Activated CD4-positive, alpha-beta T cell treated with anti-CD3 and anti-CD28 coated beads, Interleukin-2, amount 10 ng/mL, durations not matched to agents 7 days and 5 days (primary cell): ENCODE results near the gene NUDT5. TPM values are rescaled to one million over a fixed set of nuclear protein-coding genes. Genes with fewer than 3 reads are reported as not detected.
"Not testable (repeated sequence)": the region's sequence is repeated elsewhere in the genome, so short reads cannot be mapped to it uniquely, and the experiment has no call there.

Experiments
- CTCF ChIA-PET: fragments of 350-600 bp; sonication (Branson Sonifier 250); formaldehyde crosslinking; loops from one replicate; lab custom pipeline; 2021; ENCODE audit warnings: antibody characterized with exemption; lab: Charles Lee
- POLR2A ChIA-PET: fragments of 350-600 bp; sonication (Branson Sonifier 250); formaldehyde crosslinking; loops from one replicate; lab custom pipeline; 2021; ENCODE audit warnings: antibody characterized with exemption; lab: Charles Lee
- DNase-seq: peaks from one replicate; pipeline ENCODE4 v3.0.0-alpha.2; 2020
- H3K27ac Mint-ChIP-seq: one replicate; pipeline ENCODE4 v1.8.0; 2021; ENCODE audit warnings: mild to moderate bottlenecking, moderate library complexity, mixed read lengths
- H3K27me3 Mint-ChIP-seq: one replicate; pipeline ENCODE4 v1.8.0; 2021; ENCODE audit warnings: mixed read lengths
- H3K36me3 Mint-ChIP-seq: one replicate; pipeline ENCODE4 v1.8.0; 2021; ENCODE audit warnings: low read depth, mixed read lengths
- H3K4me1 Mint-ChIP-seq: one replicate; pipeline ENCODE4 v1.8.0; 2021; ENCODE audit warnings: mixed read lengths
- H3K4me3 Mint-ChIP-seq: one replicate; pipeline ENCODE4 v1.8.0; 2021; ENCODE audit warnings: mild to moderate bottlenecking, moderate library complexity, mixed read lengths
- H3K9me3 Mint-ChIP-seq: one replicate; pipeline ENCODE4 v1.8.0; 2021; ENCODE audit warnings: mixed read lengths
- total RNA-seq, 2 experiments: library from RNA; stranded (reverse); gene quantifications; one replicate each; pipeline ENCODE4 v1.2.3, GENCODE V29; 2021

Gene NUDT5
- total RNA-seq, 2 experiments from 2014 or later, result 90.1 to 97.9 TPM

DNA sequence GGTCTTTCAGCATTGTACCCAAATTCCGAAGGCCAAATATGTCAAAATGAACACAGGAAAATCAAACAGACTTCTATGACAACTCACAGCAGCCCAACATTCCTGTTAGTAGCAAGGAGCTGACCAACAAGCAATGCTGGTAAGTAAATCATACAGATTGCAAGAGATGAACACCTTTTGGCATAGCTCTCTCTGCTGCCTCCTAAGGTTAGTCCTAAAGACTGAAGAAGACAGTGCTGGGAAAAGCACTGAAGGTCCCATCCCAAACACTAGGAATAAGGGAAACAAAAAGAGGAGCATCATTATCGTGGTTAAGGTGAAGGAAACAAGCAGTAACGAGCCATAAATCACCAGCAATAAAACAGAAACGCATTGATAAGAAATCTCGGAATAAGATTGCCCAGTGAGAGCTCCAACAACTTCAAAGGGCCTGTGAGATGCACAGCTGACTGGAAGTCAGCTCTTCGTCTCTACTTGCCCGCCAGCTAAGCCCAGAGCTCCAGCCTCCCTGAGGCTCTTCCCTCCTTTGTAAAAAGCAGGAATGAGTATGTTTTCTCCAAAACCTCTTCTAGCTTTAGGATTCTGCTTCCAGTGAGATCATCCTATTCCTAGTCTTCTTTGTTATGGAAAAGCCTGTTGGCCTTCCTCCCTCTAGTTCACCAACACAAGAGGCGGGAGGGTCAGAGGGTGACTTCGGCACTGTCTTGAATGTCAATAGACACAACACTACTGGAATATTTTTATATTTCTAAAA, 15.3 kb downstream of the NUDT5 start:
- Mint-ChIP-seq H3K4me1 (peaks cover 39% of the 10 kb centered on the region), H3K9me3 (peaks cover 2% of the 10 kb centered on the region), H3K4me3 (no peak overlapping the region), H3K27me3 (no peaks in the 10 kb centered on the region), H3K36me3 (peaks cover 55% of the 10 kb centered on the region), H3K27ac (peak overlapping the region; percentile 92)
- no peak for DNase-seq
- ChIA-PET POLR2A (no interaction called here), CTCF (interaction anchor here (0.7 to 1.7 kb wide), 4 partner anchors 11 to 35 kb away, joined by 3 to 6 read pairs (median 5); partner anchors contain the start of genes CDC123 and NUDT5)

- ChIA-PET POLR2A (no interaction called here), CTCF (interaction anchor here (0.7 to 1.7 kb wide), 5 partner anchors 10 to 920 kb away, joined by 3 to 6 read pairs (median 4); partner anchors contain the start of genes CDC123, NUDT5 and OPTN)
- peak overlapping the region; percentile 92 for H3K27ac Mint-ChIP-seq
- peaks cover 2% of the 10 kb centered on the region for H3K9me3 Mint-ChIP-seq
- H3K4me3 Mint-ChIP-seq, result no peak overlapping the region
- DNase-seq, result no peak
- peaks cover 35% of the 10 kb centered on the region for H3K4me1 Mint-ChIP-seq
- H3K27me3 Mint-ChIP-seq, result no peaks in the 10 kb centered on the region
- peaks cover 52% of the 10 kb centered on the region for H3K36me3 Mint-ChIP-seq
Observed at GRCh38 chr10:12179606-12180170, 16.0 kb downstream of the NUDT5 start.

GRCh38 chr10:12177642-12178041, 18.0 kb downstream of the NUDT5 start:
- H3K9me3 Mint-ChIP-seq, result no peaks in the 10 kb centered on the region
- POLR2A ChIA-PET, result no interaction called here
- H3K27ac Mint-ChIP-seq, result no peak overlapping the region
- H3K36me3 Mint-ChIP-seq, result peaks cover 51% of the 10 kb centered on the region
- peaks cover 35% of the 10 kb centered on the region for H3K4me1 Mint-ChIP-seq
- H3K4me3 Mint-ChIP-seq, result no peak overlapping the region
- no peaks in the 10 kb centered on the region for H3K27me3 Mint-ChIP-seq
- DNase-seq, result no peak
- CTCF ChIA-PET, result interaction anchor here (0.6 to 1.0 kb wide), 3 partner anchors 9 to 11 kb away, joined by 3 to 5 read pairs (median 4); no protein-coding TSS in a partner anchor

DNA sequence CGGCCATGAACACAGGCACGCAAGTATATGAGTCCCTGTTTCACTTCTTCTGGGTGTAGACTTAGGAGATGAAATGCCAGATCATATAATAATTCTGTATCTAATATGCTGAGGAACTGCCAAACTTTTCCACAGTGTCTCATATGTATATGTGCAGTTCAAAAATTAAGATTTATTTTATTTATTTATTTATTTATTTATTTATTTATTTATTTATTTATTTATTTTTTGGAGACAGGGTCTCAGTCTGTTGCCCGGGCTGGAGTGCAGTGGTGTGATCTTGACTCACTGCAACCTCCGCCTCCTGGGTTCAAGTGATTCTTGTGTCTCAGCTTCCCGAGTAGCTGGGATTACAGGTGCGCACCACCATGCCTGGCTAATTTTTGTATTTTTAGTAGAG, 24.2 kb downstream of the NUDT5 start:
- H3K9me3 Mint-ChIP-seq, POLR2A ChIA-PET, H3K4me3 Mint-ChIP-seq, DNase-seq, H3K27ac Mint-ChIP-seq, H3K4me1 Mint-ChIP-seq, H3K27me3 Mint-ChIP-seq: not testable (repeated sequence)
- CTCF ChIA-PET, result interaction anchor here (0.6 to 0.9 kb wide), 2 partner anchors 23 to 43 kb away, joined by 3 read pairs; no protein-coding TSS in a partner anchor
- H3K36me3 Mint-ChIP-seq, result peaks cover 41% of the 10 kb centered on the region

GRCh38 chr10:12165999-12166775, 29.5 kb downstream of the NUDT5 start:
- H3K27ac Mint-ChIP-seq, result no peak overlapping the region
- peaks cover 46% of the 10 kb centered on the region for H3K36me3 Mint-ChIP-seq
- ChIA-PET CTCF (interaction anchor here (0.6 to 1.8 kb wide), 4 partner anchors 11 to 153 kb away, joined by 3 to 6 read pairs (median 4); no protein-coding TSS in a partner anchor), POLR2A (interaction anchor here (0.6 kb wide), 1 partner anchor 19 kb away, joined by 4 read pairs; no protein-coding TSS in a partner anchor)
- H3K9me3 Mint-ChIP-seq, result no peaks in the 10 kb centered on the region
- DNase-seq, result no peak
- H3K4me3 Mint-ChIP-seq, result no peak overlapping the region
- no peaks in the 10 kb centered on the region for H3K27me3 Mint-ChIP-seq
- H3K4me1 Mint-ChIP-seq, result no peaks in the 10 kb centered on the region

DNA sequence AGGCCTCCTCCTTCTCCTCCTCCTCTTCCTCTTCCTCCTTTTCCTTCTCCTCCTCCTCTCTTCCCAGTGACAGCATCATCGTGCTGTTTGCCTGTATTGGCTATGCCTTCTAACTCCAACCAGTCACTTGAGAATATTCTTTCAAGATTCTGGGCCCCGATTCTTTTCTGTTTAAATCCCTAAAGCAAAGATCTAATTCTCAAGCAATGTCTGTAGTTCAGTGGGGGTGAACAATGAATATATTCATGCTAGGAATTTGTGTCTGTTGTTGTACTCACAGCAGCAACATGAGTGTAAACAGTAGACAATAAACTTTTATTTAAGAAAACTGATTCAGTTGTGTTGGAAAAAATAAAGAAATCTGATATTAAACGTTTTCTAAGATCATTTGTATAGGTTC, 30.7 kb downstream of the NUDT5 start:
- no peak overlapping the region for H3K27ac Mint-ChIP-seq
- POLR2A ChIA-PET, result no interaction called here
- no peaks in the 10 kb centered on the region for H3K27me3 Mint-ChIP-seq

DNA sequence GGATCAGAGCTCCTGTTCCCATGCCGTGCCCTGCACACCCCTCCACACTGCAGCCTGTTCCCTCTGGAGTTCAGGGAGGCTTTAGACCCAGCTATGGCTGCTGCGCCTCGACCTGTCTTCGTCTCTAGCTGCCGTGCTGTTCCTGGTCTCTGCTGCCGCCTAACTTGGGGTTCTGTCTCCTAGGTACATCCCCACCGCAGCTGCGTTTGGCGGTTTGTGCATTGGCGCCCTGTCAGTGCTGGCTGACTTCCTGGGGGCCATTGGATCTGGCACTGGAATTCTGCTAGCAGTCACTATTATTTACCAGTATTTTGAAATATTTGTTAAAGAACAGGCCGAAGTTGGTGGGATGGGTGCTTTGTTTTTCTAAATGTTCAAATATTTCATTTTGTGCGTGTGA, 31.6 kb downstream of the NUDT5 start:
- no peaks in the 10 kb centered on the region for H3K27me3 Mint-ChIP-seq
- DNase-seq, result no peak
- POLR2A ChIA-PET, result no interaction called here

More for the DNA sequence above, 30.7 kb downstream of the NUDT5 start:
- Mint-ChIP-seq H3K4me1 (no peaks in the 10 kb centered on the region), H3K36me3 (peaks cover 47% of the 10 kb centered on the region), H3K4me3 (no peak overlapping the region), H3K9me3 (no peaks in the 10 kb centered on the region)
- CTCF ChIA-PET, result no interaction called here
- no peak for DNase-seq

GRCh38 chr10:12162927-12163326, 32.8 kb downstream of the NUDT5 start:
- Mint-ChIP-seq H3K27ac (no peak overlapping the region), H3K36me3 (peaks cover 46% of the 10 kb centered on the region), H3K4me3 (no peak overlapping the region), H3K27me3 (no peaks in the 10 kb centered on the region), H3K9me3 (no peaks in the 10 kb centered on the region), H3K4me1 (no peaks in the 10 kb centered on the region)
- POLR2A ChIA-PET, result no interaction called here
- no peak for DNase-seq
- CTCF ChIA-PET, result interaction anchor here (1.2 to 1.5 kb wide), 2 partner anchors 23 to 52 kb away, joined by 3 to 4 read pairs; no protein-coding TSS in a partner anchor

More for the DNA sequence above, 31.6 kb downstream of the NUDT5 start:
- Mint-ChIP-seq H3K9me3 (no peaks in the 10 kb centered on the region), H3K36me3 (peaks cover 43% of the 10 kb centered on the region), H3K4me1 (no peaks in the 10 kb centered on the region), H3K27ac (no peak overlapping the region), H3K4me3 (no peak overlapping the region)
- CTCF ChIA-PET, result interaction anchor here (1.2 kb wide), 1 partner anchor 50 kb away, joined by 4 read pairs; no protein-coding TSS in a partner anchor

DNA sequence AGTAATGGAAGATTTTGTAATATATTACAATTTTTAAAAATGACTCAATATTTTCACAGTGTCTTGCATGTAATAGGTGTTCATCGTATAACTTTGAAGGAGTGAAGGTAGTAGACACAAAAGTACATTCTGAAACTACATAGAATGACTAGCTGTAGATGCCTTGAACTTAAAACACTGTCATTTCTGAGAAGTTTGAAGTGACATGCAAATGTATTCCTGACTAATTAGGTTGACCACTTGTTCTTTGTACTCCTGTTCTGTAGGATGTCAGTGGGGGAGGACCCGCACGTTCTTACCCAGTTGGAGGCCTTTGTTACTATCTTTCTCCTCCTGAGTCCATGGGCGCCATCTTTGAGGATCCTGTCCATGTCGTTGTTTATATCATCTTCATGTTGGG, 35.0 kb downstream of the NUDT5 start:
- DNase-seq, result no peak
- Mint-ChIP-seq H3K9me3 (no peaks in the 10 kb centered on the region), H3K36me3 (peaks cover 48% of the 10 kb centered on the region), H3K4me1 (no peaks in the 10 kb centered on the region), H3K4me3 (no peak overlapping the region), H3K27me3 (no peaks in the 10 kb centered on the region), H3K27ac (no peak overlapping the region)
- ChIA-PET POLR2A (interaction anchor here (0.6 kb wide), 1 partner anchor 307 kb away, joined by 3 read pairs; no protein-coding TSS in a partner anchor), CTCF (no interaction called here)

DNA sequence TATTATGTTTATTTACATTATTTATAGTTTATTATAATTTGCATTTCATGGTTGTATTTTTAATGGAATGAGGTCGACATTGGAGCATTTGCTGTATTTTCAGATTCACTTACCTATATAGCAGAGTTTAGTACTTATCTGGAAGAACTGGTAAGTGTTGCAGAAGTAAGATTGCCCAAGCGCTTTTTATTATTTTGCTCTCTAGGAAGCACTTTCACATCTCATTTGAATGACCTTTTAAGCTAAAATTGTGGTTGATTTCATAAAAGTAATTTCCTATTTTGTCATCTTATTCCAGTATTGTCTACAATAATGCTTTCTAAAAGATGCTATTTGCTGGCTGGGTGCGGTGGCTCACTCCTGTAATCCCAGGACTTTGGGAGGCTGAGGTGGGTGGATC, 37.6 kb downstream of the NUDT5 start:
- POLR2A ChIA-PET, result no interaction called here
- Mint-ChIP-seq H3K27ac (no peak overlapping the region), H3K9me3 (no peaks in the 10 kb centered on the region), H3K4me1 (no peaks in the 10 kb centered on the region), H3K4me3 (no peak overlapping the region), H3K27me3 (no peaks in the 10 kb centered on the region), H3K36me3 (peaks cover 41% of the 10 kb centered on the region)
- DNase-seq, result no peak
- CTCF ChIA-PET, result interaction anchor here (0.6 to 1.4 kb wide), 2 partner anchors 9 to 23 kb away, joined by 3 to 4 read pairs; no protein-coding TSS in a partner anchor

- H3K4me3 Mint-ChIP-seq, result no peak overlapping the region
- H3K27me3 Mint-ChIP-seq, result no peaks in the 10 kb centered on the region
- H3K9me3 Mint-ChIP-seq, result no peaks in the 10 kb centered on the region
- H3K36me3 Mint-ChIP-seq, result peaks cover 32% of the 10 kb centered on the region
- H3K27ac Mint-ChIP-seq, result no peak overlapping the region
- H3K4me1 Mint-ChIP-seq, result no peaks in the 10 kb centered on the region
- ChIA-PET POLR2A (no interaction called here), CTCF (no interaction called here)
- no peak for DNase-seq
Observed at GRCh38 chr10:12156367-12157123, 39.1 kb downstream of the NUDT5 start.

DNA sequence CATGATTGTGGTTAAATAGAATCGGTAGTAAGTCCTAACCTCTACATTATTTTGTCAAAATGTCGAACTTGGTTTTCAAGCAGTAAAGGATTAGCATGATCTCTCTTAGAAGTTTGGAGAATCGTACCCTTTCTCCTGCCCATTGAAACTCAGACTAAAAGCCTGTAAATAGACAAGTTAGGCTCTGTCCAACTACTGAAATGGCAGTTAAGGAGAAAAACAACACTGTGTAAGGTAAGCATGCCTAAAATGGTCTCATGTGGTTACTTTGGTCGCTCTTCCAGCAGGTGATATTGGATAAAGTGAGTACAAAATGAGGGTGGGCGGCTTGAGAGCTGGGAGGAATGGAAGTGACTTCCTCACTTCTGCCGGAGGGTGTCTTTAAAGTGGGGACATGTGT, 41.2 kb downstream of the NUDT5 start:
- Mint-ChIP-seq H3K27ac (no peak overlapping the region), H3K9me3 (no peaks in the 10 kb centered on the region), H3K4me3 (no peak overlapping the region), H3K4me1 (no peaks in the 10 kb centered on the region), H3K27me3 (no peaks in the 10 kb centered on the region), H3K36me3 (peaks cover 27% of the 10 kb centered on the region)
- POLR2A ChIA-PET, result no interaction called here
- CTCF ChIA-PET, result no interaction called here
- no peak for DNase-seq
